TTC549 (cell line): ENCODE results near the gene JUN.
"Not testable (repeated sequence)": the region's sequence is repeated elsewhere in the genome, so short reads cannot be mapped to it uniquely, and the experiment has no call there.

Source experiments
- FAIRE-seq: peaks from 2 replicates; lab custom pipeline; 2012; peaks lifted over from hg19 to GRCh38; lab: Jason Lieb, UNC

JUN gene

DNA sequence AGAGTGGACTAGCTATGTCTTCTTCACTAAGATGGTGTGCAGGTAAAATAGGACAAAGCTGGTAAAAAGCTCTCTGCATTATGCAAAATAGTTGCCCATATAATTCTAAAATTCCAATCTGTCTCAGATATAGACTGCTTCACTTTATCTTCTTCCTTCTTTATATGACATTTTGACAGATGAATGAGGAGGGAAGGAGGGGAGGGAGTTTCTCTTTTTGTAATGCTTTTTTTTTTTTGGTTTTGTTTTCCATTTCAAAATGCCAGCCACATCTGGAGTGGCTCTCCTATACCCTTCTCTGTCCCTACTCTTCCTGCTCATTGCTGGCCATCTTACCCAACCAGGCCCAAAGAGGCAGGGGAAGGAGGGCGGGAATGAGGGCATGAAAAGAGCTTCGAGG is 24.2 kb upstream of the JUN start:
- no peak for FAIRE-seq

- no peak for FAIRE-seq
These were observed 22.1 kb upstream of the JUN start for GRCh38 chr1:58805716-58806571.

GRCh38 chr1:58804853-58805565 is 21.2 kb upstream of the JUN start:
- FAIRE-seq: no peak

DNA sequence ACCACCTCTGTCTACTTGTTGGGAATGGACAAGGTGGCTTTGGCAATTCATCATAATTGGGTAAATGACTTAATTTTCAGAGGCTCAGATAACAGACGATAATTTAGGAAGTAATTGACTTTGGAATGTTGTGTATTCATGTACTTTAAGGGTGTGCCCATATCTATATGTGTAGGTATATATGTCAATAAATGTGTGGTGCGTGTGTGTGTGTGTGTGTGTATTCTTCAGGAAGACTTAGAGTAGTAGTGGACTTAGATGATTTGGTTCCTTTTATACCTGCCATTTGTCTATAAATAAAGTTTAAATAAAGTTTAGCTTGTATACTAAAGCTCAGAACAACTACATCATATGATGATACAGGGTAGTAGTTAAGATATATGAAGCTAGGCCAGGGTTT is 20.0 kb upstream of the JUN start:
- no peak for FAIRE-seq

DNA sequence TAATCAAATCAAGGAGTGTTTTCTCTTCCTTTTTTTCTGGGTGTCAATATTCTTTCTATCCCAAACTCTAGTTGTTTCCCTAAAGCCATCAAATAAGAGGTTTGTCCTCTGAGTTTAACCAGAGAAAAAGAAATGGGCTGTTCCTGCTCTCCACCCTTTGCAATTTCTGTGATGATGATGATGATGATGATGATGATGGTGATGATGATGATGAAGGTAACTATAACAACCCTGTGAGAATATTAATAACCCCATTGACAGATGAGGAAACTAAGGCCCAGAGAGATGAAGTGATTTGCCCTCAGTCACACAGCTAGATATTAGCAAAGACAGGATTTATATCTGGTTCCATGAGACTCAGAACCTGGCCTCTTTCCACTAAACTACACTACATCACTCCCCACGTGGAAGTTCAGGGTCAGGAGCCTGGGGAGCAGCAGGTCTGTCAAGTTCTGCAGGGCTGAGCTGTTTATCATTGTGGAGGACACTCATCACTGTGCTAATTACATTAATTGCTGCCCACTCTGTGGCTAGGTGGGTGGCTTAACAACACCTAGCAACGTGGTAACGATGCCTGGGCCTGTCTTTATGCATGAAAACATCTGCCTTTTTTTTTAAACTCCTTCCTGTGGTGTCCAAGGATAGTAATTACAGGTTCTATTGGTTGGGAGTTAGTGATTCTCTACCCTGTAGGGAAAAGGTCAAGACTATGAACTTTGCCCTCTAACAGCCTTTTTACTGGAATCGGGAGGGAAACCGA is 19.0 kb upstream of the JUN start:
- FAIRE-seq: no peak

- not testable (repeated sequence) for FAIRE-seq
These were observed 17.4 kb upstream of the JUN start for GRCh38 chr1:58801286-58801685.

DNA sequence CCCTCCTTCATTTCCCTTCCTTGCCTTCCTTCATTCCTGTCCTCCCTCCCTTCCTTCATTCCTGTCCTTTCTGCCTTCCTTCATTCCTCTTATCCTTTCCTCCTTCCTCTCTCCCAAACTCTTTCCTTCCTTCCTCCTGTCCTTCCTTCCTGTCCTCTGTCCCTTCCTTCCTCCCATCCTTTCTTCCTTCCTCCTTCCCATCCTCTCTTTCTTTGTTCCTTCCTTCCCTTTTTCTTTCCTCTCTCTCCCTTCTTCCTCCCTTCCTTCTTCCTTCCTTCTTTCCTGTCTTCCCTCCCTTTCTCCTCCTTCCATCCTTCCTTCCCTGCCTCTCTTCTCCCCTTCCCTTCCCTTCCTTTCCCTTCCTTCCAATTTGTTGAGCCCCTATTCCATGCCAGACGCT is 15.8 kb upstream of the JUN start:
- no peak for FAIRE-seq

- no peak for FAIRE-seq
These were observed 15.1 kb upstream of the JUN start for GRCh38 chr1:58798910-58799442.

DNA sequence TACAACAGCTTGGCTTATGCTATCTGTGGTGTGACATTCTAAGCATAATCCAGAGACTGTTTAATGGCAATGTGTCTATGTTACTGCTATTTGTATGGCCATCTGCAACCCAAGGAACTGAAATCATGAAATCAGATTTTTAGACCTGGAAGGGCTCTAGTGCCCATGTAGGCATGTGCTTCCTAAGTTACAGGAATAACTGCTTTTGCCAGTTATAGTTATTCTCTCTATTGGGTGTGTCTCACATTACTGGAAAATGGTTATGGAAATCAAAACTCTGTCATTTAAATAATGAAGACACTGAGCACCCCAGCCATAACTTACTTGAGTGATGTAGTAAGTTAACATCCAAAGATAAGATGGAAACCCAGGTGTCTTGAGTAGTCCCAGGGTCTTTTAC is 12.6 kb upstream of the JUN start:
- no peak for FAIRE-seq

DNA sequence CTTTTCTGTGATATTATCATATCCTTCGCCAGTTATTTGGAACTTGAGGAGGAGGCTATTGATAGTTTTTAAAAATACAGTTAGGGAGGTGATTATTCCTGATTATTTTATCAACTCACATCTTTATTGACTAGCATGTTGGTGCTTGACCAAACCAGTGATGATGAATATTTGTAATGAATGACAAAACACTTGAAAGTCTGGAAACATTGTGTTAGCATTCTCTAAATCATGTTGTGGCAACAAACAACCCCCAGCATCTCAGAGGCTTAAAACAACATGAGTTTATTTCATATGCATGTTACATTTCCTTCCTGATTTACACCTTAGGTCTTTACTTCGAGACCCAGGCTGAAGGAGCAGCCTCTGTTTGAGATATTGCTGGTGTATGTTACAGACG is 10.7 kb upstream of the JUN start:
- no peak for FAIRE-seq

GRCh38 chr1:58792846-58793245 is 9.0 kb upstream of the JUN start:
- no peak for FAIRE-seq

DNA sequence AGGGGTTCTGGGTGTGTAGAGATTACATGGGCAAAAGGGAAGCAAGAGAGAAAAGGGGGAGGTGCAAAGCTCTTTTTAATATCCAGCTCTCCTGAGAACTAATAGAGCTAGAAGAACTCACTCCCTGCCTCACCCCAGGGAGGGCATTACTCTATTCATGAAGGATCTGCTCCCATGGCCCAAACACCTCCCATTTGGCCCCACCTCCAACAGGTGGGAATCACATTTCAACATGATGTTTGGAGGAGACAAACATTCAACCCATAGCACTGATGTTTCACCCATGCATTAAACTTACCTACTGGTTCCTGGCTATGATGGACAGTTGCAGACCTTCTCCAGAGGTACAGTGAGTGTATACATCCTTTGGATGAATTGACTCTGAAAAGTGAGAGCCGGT is 7.3 kb upstream of the JUN start:
- FAIRE-seq: no peak

DNA sequence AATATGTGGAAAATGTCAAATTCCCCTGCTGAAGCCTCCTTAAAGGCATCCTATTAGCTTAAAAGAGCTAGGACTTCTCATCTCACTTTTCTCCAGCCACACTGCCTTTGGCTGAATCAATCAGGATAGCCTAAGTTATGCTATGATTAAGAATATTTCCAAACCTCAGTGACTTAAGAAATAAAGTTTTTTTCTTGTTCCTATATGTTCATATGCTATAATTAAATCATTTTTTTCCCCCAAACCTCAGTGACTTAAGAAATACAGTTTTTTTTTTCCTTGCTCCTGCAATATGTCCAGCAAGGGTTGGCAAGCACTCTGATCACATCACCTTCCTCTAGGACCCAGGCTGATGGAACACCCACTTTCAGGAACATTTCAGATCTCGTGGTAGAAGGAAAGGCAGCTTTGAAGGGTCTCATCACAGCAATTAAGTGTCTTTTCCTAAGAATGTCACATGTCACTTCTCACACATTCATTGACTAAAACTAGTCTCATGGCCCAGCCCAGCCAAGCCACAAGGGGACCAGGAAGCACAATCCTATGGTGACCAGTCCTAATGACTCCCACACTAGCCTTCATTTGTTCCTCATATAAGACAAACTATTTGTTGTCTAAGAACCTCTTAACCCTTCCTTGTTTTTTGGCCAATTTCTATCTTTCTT is 6.3 kb upstream of the JUN start:
- no peak for FAIRE-seq

DNA sequence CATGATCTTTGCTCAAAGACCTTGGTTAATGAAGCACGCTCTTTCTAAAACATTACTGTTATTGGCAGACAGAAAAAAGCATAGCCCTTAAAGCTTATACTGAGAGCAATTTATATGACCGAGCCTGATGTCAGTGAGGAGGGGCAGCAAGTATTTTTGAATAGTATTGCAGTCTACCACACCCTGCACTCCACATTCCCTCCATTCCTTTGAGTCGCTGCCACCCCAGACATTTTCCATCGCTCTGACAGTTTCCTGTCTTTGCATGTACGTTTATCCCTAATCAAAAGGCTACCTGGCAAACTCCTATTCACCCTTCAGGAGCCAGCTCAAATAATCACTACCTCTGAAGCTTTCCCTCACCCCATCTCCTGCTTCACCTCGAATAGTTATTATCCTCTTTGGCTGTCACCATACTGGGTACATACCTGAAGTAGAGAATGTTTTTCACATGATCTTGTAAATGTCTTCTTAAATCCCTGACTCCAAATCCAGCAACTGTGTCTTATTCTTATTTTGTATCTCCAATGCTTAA is 5.5 kb upstream of the JUN start:
- no peak for FAIRE-seq

DNA sequence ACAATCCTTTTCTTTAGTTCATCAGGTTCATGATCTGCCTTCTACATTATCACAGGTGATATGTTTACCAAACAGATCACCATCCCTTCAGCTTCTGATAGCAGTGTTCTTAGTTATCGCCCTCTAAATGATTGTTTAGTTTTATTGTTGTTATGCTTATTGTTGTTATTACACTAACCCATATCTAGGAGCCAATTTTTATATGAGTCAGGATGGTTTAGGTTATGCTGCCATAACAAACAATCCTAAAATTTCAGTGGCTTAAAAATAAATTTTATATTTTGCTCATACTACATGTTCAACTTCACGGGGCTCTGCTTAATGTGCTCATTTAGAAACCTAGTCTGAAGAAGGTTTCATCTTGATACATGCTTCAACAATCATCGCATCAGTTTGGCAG is 4.4 kb upstream of the JUN start:
- no peak for FAIRE-seq

- no peak for FAIRE-seq
These were observed 3.0 kb upstream of the JUN start for GRCh38 chr1:58786927-58787245.

DNA sequence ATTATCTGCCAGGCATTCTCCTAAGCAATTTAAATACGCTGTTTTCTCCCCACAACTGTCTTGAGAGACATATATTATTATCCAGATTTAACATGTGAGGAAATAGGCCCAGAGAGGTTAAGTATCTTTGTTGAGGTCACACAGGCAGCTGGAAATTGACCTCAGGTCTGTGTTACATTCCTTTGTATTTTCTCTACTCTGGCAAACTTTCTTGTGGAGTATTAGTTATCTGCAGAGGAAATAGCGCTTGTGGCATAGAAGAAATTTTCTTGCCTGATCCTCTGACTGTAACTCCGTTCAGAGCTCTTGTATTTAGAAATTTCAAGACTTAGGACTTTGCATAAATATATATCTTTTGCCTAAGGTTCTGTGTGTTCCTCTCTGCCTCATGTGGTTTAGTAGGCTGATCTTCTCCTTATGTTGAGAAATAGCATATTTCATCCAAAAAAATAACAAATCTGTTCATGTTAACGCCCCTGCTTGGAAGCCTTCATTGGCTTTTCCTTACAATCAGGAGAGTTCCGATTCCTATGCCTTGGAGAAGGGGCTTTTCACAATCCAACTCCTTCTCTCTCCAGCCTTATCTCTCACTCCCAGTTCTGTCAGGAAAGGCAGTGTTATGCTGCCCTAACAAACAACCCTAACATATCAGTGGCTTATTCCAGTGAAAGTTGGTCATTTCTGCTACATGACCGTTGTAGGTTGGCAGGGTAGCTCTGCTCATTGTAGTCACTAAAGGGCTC is 2.5 kb upstream of the JUN start:
- FAIRE-seq: no peak

GRCh38 chr1:58785442-58786058 is 1.7 kb upstream of the JUN start:
- FAIRE-seq: no peak

DNA sequence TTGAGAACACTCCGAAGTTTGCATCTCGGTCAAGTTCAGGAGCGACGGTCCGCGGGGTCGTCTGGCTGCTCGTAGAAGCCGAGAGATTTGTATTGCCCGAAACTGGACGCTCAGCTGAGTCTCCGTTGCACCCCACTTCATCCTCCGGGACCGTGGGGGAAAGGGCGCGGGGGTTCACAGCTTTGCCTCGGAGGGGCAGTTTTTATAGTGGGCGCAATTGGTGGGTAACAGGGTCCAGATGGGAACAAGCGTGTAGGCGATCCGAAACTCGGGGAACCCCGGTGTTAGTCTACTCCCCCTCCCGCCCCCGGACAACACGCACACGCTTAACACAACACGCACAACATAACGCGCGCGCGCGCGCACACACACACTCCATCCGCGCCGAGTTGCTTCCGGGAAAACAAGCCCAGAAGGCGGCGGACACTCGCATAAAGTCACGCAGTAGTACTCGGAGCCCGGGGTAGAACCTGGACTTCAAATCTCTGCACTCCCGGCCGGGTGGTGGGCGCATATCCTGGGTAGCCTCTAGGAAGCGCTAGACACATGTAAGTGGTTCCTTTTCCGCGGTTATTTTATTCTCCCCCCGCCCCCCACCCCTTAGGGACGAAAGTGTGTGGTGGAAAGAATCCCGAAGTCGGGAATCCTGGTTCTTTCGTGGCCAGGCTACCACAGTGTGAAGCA is 1.1 kb upstream of the JUN start:
- FAIRE-seq: no peak
